GM10248 (cell line): ENCODE data around the gene OTX1.
"Not testable (repeated sequence)": the region's sequence is repeated elsewhere in the genome, so short reads cannot be mapped to it uniquely, and the experiment has no call there.

Source experiments
- CTCF ChIA-PET: fragments of 300-600 bp; sonication (Branson Sonifier 250); formaldehyde crosslinking; extraction: SDS; loops from one replicate; lab custom pipeline; 2021; ENCODE audit warnings: antibody characterized with exemption; lab: Yijun Ruan, JAX
- POLR2A ChIA-PET: fragments of 350-650 bp; sonication (Branson Sonifier 250); formaldehyde crosslinking; extraction: SDS; loops from one replicate; lab custom pipeline; 2020; ENCODE audit warnings: antibody characterized with exemption; lab: Yijun Ruan, JAX
- DNase-seq: peaks from one replicate; pipeline ENCODE4 v3.0.0; 2012; ENCODE audit errors: extremely low spot score
- CTCF ChIP-seq: IDR thresholded peaks from 2 replicates; pipeline ENCODE4 v1.5.1; 2012; ENCODE audit warnings: mild to moderate bottlenecking, low read depth; ENCODE audit errors: extremely low read depth, missing control alignments, control extremely low read depth

OTX1 gene

GRCh38 chr2:63073994-63074393 is 23.4 kb downstream of the OTX1 start:
- CTCF ChIA-PET, result no interaction called here
- no peak for TF ChIP-seq CTCF
- no peak for DNase-seq
- POLR2A ChIA-PET, result no interaction called here

GRCh38 chr2:63074399-63074798 is 23.8 kb downstream of the OTX1 start:
- POLR2A ChIA-PET, DNase-seq, CTCF ChIA-PET: not testable (repeated sequence)

DNA sequence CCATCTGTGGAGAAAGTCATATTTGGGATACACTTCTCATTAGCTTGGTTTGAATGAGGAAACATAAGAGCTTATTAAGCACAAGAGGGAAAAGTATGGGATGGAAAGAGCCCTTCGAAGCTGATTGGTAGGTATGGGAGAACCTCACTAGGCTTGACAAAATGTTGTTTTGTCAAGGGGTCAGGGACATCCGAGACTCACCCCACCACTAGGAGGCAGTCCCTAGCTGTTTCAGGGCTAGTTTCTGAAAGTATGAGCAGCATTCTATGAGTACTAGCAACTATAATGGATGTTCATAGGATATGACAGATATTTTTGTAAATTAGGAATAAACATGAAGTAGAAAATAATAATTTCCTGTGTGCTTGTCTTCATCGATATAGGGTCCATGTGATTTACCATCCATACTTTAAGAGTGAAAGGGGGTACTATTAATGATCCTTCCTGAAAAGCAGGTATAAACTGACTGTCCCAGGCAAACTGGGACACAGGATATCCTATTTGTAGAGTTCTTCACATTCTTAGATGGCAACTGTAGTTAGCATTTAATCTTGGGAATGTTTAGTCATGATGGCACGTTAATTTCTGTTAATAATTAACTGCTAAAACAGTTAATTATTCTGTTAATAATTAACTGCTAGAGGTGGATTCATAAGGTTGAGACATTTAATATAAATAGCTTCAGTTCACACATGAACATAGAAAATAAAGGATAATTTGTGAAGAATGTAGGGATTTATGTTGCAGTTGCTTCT is 28.4 kb downstream of the OTX1 start:
- ChIA-PET POLR2A (no interaction called here), CTCF (interaction anchor here (0.8 to 1.2 kb wide), 4 partner anchors 14 to 409 kb away, joined by 3 to 6 read pairs (median 3); no protein-coding TSS in a partner anchor)
- peak; percentile 42 for TF ChIP-seq CTCF
- peak; percentile 19 for DNase-seq

GRCh38 chr2:63081404-63081803 is 30.8 kb downstream of the OTX1 start:
- POLR2A ChIA-PET, result no interaction called here
- CTCF ChIA-PET, result no interaction called here
- TF ChIP-seq CTCF, result no peak
- no peak for DNase-seq

DNA sequence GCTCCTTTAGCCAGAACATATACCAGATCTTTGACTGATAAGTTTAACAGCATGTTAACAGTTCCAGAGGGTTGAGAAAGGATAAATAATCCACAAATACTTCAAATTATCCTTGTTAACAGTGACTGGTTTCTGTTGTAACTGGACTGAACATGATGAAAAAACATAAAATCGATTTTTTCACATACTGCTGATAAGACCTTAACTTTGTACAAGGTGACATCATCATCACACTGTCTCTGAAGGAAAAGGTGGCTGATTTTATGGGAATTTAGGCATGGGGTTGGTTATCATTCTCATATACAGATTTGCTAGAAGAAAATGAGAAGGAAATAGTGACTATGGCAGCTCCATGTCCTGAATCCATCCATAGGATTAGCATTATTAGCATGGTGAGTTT is 36.1 kb downstream of the OTX1 start:
- CTCF ChIA-PET, result interaction anchor here (1.2 to 1.3 kb wide), 2 partner anchors 26 to 630 kb away, joined by 3 read pairs; no protein-coding TSS in a partner anchor
- POLR2A ChIA-PET, result no interaction called here

DNA sequence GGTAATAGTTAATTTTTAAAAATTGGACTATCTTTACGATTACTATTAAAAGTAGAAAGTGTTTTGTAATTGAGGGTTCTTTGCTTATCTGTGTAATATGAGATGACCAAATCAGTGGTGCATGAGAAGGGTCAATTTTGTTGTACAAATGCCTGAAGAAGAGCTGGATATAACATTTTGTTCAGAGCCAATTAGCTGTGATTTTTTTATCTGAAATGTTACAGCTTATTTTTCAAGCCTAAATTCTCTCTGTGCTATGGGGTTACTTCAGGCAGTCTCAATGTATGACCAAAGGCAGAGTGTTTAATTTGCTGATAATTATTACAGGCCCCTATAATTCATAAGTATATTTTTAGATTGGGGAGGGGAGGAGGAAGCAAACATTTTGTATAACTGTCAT is 41.8 kb downstream of the OTX1 start:
- no peak for TF ChIP-seq CTCF
- ChIA-PET POLR2A (no interaction called here), CTCF (interaction anchor here (1.0 to 1.3 kb wide), 2 partner anchors 20 to 394 kb away, joined by 3 read pairs; no protein-coding TSS in a partner anchor)
- DNase-seq, result no peak

More for the DNA sequence above, 36.1 kb downstream of the OTX1 start:
- no peak for TF ChIP-seq CTCF
- no peak for DNase-seq

- no peak for TF ChIP-seq CTCF
- ChIA-PET CTCF (interaction anchor here (1.0 to 1.3 kb wide), 2 partner anchors 19 to 394 kb away, joined by 3 read pairs; no protein-coding TSS in a partner anchor), POLR2A (no interaction called here)
- no peak for DNase-seq
These were observed 42.2 kb downstream of the OTX1 start for GRCh38 chr2:63092857-63093256.
